Activated CD8-positive, alpha-beta memory T cell treated with anti-CD3 and anti-CD28 coated beads, Interleukin-2, amount 10 ng/mL, durations not matched to agents 7 days and 5 days (primary cell): Measurements from ENCODE around the gene ATXN1. TPM values are rescaled to one million over a fixed set of nuclear protein-coding genes. Genes with fewer than 3 reads are reported as not detected.

Experiments
- ATAC-seq: fragments of 150-1000 bp; cut with Tn5 transposase; one replicate; pipeline ENCODE4 v1.10.0; 2021; ENCODE audit warnings: moderate library complexity
- CTCF ChIA-PET: fragments of 350-600 bp; sonication (Branson Sonifier 250); formaldehyde crosslinking; loops from one replicate; lab custom pipeline; 2021; ENCODE audit warnings: antibody characterized with exemption; lab: Charles Lee
- DNase-seq: peaks from one replicate; pipeline ENCODE4 v3.0.0-alpha.2; 2020
- H3K27ac Mint-ChIP-seq: one replicate; pipeline ENCODE4 v1.8.0; 2021; ENCODE audit warnings: mild to moderate bottlenecking, mixed read lengths
- H3K27me3 Mint-ChIP-seq: one replicate; pipeline ENCODE4 v1.8.0; 2021; ENCODE audit warnings: mixed read lengths
- H3K36me3 Mint-ChIP-seq: one replicate; pipeline ENCODE4 v1.8.0; 2021; ENCODE audit warnings: mild to moderate bottlenecking, mixed read lengths
- H3K4me1 Mint-ChIP-seq: one replicate; pipeline ENCODE4 v1.8.0; 2021; ENCODE audit warnings: mixed read lengths
- H3K4me3 Mint-ChIP-seq: one replicate; pipeline ENCODE4 v1.8.0; 2021; ENCODE audit warnings: mild to moderate bottlenecking, moderate library complexity, mixed read lengths
- H3K9me3 Mint-ChIP-seq: one replicate; pipeline ENCODE4 v1.8.0; 2022; ENCODE audit warnings: low read depth, mixed read lengths
- total RNA-seq, 2 experiments: library from RNA; stranded (reverse); gene quantifications; one replicate each; pipeline ENCODE4 v1.2.3, GENCODE V29; 2021

ATXN1 gene
- total RNA-seq, 2 experiments from 2014 or later, result 84.6 to 117 TPM

DNA sequence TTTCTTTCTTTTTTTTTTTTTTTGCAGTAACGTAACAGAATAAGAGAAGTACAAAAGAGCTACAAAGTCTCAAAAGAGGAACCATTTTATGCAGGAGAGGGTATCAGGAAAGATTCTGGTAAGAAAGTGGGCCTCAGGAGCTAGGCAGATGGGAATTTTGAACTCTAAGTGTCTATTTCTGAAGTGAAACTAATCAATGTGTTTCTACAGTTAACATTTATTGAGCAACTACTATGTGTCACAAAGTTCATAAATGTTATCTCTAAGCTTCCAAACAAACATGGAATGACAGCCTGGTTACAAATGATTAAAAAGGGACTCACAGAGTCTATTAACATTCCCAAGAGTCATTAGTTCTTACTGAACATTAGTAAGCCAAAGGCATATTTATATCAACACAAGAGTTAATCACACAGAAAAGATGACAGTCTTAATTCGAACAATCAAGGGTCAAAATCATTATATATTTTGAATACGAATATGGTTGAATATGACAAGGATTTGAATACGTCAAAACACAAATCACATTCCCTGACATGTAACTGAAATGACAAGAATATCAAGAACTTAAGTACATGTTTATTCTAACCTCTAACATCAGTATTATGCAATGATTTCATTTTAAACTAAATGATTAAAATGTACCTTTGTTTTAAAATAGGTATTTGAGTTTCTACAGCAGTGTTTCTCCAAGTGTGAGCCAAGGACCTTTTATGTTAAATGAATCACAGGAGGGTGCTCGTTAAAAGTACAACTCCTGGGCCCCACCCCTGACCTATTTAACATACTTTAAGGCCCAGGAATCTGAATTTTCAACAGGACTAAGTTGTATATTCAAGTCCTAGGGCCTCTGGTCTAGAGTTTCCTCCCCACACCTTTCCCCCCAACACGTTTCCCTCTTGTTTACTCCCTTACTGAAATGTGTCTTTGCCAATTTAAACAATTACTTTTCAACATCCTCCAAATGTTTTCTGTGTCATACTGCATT lies 89.7 kb downstream of the ATXN1 start:
- peaks cover 74% of the 10 kb centered on the region for H3K4me1 Mint-ChIP-seq

DNA sequence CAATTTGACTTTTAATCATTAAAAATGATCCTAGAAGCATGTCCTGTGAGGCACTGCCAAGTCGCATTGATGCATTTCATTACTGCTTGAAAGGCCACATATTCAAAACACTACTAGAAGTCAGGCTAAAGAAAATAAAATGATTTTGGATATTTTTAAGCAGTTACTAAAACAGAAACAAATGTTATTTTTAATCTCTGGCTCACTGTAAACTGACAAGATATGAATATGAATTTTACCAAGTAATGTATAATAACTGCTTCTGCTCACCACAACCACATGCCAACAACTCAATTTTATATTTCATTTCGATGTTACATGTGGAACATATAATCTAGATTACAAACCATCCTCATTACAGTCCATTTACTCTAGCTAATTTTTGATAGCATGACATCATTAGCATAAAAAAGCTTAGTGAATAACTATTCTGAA lies 90.6 kb downstream of the ATXN1 start:
- DNase-seq (no peak), ATAC-seq (peak; percentile 8)
- H3K27ac Mint-ChIP-seq, result peak overlapping the region; percentile 97
- peaks cover 4% of the 10 kb centered on the region for H3K9me3 Mint-ChIP-seq
- CTCF ChIA-PET, result interaction anchor here (0.9 to 1.8 kb wide), 8 partner anchors 10 to 136 kb away, joined by 3 to 7 read pairs (median 3); partner anchors contain the start of gene ATXN1
- H3K27me3 Mint-ChIP-seq, result no peaks in the 10 kb centered on the region
- peaks cover 33% of the 10 kb centered on the region for H3K36me3 Mint-ChIP-seq
- peak overlapping the region; percentile 50 for H3K4me3 Mint-ChIP-seq
- H3K4me1 Mint-ChIP-seq, result peaks cover 70% of the 10 kb centered on the region

More for the DNA sequence above, 89.7 kb downstream of the ATXN1 start:
- CTCF ChIA-PET, result interaction anchor here (0.9 to 1.8 kb wide), 7 partner anchors 13 to 137 kb away, joined by 3 to 7 read pairs (median 3); partner anchors contain the start of gene ATXN1
- Mint-ChIP-seq H3K4me3 (peak overlapping the region; percentile 25), H3K27me3 (no peaks in the 10 kb centered on the region), H3K9me3 (no peaks in the 10 kb centered on the region), H3K36me3 (peaks cover 27% of the 10 kb centered on the region), H3K27ac (peak overlapping the region; percentile 97)
- no peak for DNase-seq
- ATAC-seq, result no peak

DNA sequence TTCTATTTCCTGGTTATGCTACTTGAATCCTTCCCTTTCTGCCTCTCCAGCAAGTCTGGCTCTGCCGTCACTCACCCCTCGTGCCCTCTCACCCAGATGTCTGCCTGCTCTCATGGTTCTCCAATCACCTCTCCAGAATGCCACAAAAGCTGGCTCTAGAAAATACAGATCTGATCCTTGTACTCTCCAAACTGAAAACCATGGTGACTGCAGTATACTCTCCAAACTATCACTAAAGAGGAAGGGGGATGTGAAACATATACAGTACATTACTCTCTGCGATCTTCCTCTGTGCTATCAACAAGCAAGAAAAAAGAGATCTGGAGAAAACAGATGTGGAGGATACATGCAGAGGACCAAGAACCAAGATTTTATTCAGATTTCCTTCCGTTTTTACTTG lies 91.1 kb downstream of the ATXN1 start:
- CTCF ChIA-PET, result interaction anchor here (0.9 to 1.5 kb wide), 4 partner anchors 11 to 136 kb away, joined by 3 to 7 read pairs (median 3); no protein-coding TSS in a partner anchor
- peaks cover 4% of the 10 kb centered on the region for H3K9me3 Mint-ChIP-seq
- peak overlapping the region; percentile 97 for H3K27ac Mint-ChIP-seq
- ATAC-seq, result peak; percentile 20
- DNase-seq, result no peak
- H3K4me1 Mint-ChIP-seq, result peaks cover 67% of the 10 kb centered on the region
- H3K36me3 Mint-ChIP-seq, result peaks cover 35% of the 10 kb centered on the region
- H3K4me3 Mint-ChIP-seq, result peak overlapping the region; percentile 50
- H3K27me3 Mint-ChIP-seq, result no peaks in the 10 kb centered on the region

DNA sequence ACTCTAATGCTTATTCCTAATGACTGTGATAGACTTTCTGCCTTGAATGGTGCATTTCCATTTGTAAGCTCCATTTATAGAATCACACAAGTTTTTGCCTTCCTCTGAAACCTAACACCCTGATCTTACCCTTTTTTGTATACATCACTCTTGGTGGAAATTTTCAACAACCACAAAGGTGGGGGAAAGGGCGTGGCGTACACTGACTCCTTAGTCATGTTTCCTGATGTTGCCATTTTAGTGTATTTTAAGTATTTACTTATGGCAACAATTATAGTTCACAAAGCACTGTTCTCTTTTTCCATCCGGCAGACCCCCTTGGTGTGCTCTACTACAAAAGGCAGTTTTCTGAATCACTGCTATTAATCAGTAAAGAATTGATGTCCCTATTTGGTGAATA lies 92.0 kb downstream of the ATXN1 start:
- Mint-ChIP-seq H3K4me1 (peaks cover 59% of the 10 kb centered on the region), H3K27me3 (no peaks in the 10 kb centered on the region), H3K27ac (peak overlapping the region; percentile 97), H3K4me3 (peak overlapping the region; percentile 51), H3K36me3 (peaks cover 39% of the 10 kb centered on the region), H3K9me3 (peaks cover 4% of the 10 kb centered on the region)
- DNase-seq (peak; percentile 92), ATAC-seq (peak; percentile 83)
- CTCF ChIA-PET, result interaction anchor here (1.1 to 1.6 kb wide), 5 partner anchors 12 to 92 kb away, joined by 3 to 8 read pairs (median 4); partner anchors contain the start of gene ATXN1

DNA sequence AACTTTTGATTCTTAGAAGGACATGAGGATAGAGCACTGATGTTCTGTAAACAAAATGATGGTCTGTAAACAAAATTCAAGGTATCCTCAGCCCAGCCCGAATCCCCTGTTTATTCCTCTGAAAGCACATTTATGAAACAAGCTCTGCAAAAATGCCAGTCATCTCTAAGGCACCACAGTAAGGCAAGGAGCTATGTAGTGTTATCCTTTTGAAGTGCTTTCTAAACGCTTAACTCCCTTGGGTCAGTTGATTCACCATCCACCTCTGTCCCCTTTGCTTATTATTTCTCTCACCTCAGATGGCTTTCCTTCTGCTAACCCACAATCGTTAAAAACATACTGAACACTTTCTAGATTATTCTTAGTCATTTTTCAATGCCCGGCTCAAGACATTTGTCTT lies 93.8 kb downstream of the ATXN1 start:
- peak overlapping the region; percentile 12 for H3K27ac Mint-ChIP-seq

DNA sequence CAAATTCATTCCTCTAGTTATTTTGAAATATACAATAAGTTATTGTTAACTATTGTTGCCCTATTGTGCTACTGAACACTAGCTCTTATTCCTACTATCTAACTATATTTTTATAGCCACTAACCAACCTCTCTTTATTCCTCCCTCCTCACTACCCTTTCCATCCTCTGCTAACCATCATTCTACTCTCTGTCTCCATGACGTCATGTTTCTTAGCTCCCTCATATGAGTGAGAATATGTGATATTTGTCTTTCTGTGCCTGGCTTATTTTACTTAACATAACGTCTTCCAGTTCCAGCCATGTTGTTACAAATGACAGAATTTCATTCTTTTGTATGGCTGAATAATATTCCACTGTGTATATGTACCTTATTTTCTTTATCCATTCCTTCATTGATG lies 95.3 kb downstream of the ATXN1 start:
- Mint-ChIP-seq H3K9me3 (peaks cover 13% of the 10 kb centered on the region), H3K4me3 (no peak overlapping the region), H3K4me1 (peaks cover 37% of the 10 kb centered on the region), H3K27ac (no peak overlapping the region), H3K36me3 (peaks cover 57% of the 10 kb centered on the region), H3K27me3 (no peaks in the 10 kb centered on the region)
- no peak for ATAC-seq
- CTCF ChIA-PET, result interaction anchor here (1.8 kb wide), 1 partner anchor 66 kb away, joined by 5 read pairs; no protein-coding TSS in a partner anchor
- DNase-seq, result no peak

More for the DNA sequence above, 93.8 kb downstream of the ATXN1 start:
- Mint-ChIP-seq H3K4me1 (peaks cover 51% of the 10 kb centered on the region), H3K36me3 (peaks cover 49% of the 10 kb centered on the region), H3K4me3 (no peak overlapping the region), H3K27me3 (no peaks in the 10 kb centered on the region), H3K9me3 (peaks cover 4% of the 10 kb centered on the region)
- ATAC-seq (no peak), DNase-seq (no peak)
- CTCF ChIA-PET, result interaction anchor here (1.0 to 1.8 kb wide), 3 partner anchors 64 to 156 kb away, joined by 3 to 5 read pairs (median 3); no protein-coding TSS in a partner anchor

DNA sequence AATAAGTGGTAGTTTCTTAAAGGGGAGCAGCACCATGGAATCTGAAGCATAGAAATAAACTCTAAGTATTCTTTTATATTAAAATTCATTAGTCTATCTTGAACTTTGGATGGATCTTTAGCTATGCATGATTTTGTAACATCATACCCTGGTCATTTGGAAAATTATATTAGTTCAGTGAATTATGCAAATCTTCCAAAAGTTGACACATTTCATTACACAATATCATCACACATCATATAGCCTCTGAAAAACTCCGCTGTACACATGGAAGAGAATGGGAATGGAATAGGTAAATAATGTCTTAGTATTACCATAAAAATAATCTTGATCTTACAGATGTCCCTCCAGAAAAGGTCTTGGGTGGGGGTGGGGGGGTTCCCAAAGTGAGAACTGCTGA lies 96.1 kb downstream of the ATXN1 start:
- peaks cover 13% of the 10 kb centered on the region for H3K9me3 Mint-ChIP-seq
- CTCF ChIA-PET, result no interaction called here
- DNase-seq, result no peak
- no peaks in the 10 kb centered on the region for H3K27me3 Mint-ChIP-seq
- no peak overlapping the region for H3K4me3 Mint-ChIP-seq
- peaks cover 59% of the 10 kb centered on the region for H3K36me3 Mint-ChIP-seq
- ATAC-seq, result no peak
- H3K4me1 Mint-ChIP-seq, result peaks cover 31% of the 10 kb centered on the region
- no peak overlapping the region for H3K27ac Mint-ChIP-seq

DNA sequence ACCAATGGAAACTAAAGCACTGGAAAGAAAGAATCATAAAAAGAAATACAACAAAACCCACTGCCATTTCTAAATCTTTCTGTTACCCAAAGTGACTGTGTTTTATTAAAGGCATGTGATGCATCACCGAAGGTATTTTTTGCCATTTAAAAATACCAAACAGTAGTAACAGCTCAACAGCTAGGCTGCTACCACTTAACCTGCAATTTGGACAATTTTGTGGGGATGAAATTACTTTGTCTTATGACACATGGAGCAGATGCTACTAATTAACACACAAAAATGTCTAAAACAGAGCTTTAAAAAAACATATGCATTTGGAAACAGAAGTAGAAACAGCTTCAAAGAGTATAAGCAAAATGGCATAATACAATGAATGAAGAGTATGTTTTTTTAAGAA lies 97.4 kb downstream of the ATXN1 start:
- H3K36me3 Mint-ChIP-seq, result peaks cover 56% of the 10 kb centered on the region
- peaks cover 31% of the 10 kb centered on the region for H3K4me1 Mint-ChIP-seq
- H3K27ac Mint-ChIP-seq, result no peak overlapping the region
- CTCF ChIA-PET, result interaction anchor here (1.3 kb wide), 1 partner anchor 26 kb away, joined by 3 read pairs; no protein-coding TSS in a partner anchor
- no peak for DNase-seq
- peaks cover 13% of the 10 kb centered on the region for H3K9me3 Mint-ChIP-seq
- ATAC-seq, result no peak
- no peak overlapping the region for H3K4me3 Mint-ChIP-seq
- no peaks in the 10 kb centered on the region for H3K27me3 Mint-ChIP-seq

DNA sequence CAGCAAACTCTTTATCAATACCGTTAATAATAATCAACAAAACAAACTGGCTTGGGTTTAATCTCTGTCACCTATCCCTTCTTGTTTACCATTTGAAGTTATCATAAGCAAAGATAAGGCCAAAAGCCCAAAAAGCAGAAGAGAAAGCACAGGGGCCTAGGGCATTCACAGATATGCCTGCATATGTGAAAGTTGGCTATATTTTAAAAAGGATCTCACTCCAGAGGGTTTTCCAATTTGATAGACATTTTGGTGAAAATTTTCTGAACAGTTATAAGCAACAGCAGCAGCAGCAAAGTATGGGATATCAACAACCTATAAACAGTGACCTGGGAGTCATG lies 101.1 kb downstream of the ATXN1 start:
- Mint-ChIP-seq H3K27ac (peak overlapping the region; percentile 85), H3K4me3 (peak overlapping the region; percentile 53), H3K4me1 (peaks cover 46% of the 10 kb centered on the region), H3K36me3 (peaks cover 45% of the 10 kb centered on the region), H3K9me3 (peaks cover 9% of the 10 kb centered on the region), H3K27me3 (no peaks in the 10 kb centered on the region)
- CTCF ChIA-PET, result interaction anchor here (1.1 to 1.2 kb wide), 2 partner anchors 9 to 30 kb away, joined by 3 read pairs; no protein-coding TSS in a partner anchor
- DNase-seq, result no peak
- ATAC-seq, result peak; percentile 7

DNA sequence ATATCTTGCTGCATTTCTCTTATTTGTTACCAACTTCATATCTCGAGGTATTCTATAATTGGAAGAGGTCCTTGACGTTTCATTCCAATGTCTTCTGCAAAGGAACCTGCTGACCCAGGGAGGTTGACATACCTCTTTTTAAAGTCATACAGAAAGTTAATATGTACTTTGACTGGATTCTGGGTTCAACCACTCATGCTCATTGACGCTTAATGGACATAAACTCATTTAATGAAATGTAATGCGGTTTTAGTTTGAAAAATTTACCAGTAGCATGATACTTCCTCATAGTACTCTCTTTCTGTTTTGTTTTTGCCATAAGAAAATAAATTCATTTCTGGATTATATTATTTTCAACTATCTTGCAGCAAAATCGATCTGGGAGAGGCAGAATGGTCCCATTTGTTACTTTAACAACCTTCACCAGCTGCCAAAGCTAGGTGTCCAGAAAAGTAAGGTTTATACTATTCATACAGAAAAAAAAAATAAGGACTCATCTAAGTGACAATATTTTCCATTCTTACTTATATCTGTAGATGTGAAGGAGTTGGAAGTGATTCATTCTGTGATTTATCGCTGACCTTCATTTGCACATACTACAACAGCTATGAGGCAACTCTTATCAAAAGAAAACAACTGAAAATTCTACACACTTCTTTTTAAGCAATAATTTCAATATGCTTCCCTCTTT lies 101.6 kb downstream of the ATXN1 start:
- Mint-ChIP-seq H3K27ac (peak overlapping the region; percentile 85), H3K4me3 (peak overlapping the region; percentile 53), H3K9me3 (peaks cover 9% of the 10 kb centered on the region), H3K4me1 (peaks cover 51% of the 10 kb centered on the region), H3K27me3 (no peaks in the 10 kb centered on the region), H3K36me3 (peaks cover 46% of the 10 kb centered on the region)
- CTCF ChIA-PET, result interaction anchor here (1.1 to 1.2 kb wide), 3 partner anchors 8 to 72 kb away, joined by 3 read pairs; no protein-coding TSS in a partner anchor
- no peak for DNase-seq
- ATAC-seq, result peak; percentile 52

DNA sequence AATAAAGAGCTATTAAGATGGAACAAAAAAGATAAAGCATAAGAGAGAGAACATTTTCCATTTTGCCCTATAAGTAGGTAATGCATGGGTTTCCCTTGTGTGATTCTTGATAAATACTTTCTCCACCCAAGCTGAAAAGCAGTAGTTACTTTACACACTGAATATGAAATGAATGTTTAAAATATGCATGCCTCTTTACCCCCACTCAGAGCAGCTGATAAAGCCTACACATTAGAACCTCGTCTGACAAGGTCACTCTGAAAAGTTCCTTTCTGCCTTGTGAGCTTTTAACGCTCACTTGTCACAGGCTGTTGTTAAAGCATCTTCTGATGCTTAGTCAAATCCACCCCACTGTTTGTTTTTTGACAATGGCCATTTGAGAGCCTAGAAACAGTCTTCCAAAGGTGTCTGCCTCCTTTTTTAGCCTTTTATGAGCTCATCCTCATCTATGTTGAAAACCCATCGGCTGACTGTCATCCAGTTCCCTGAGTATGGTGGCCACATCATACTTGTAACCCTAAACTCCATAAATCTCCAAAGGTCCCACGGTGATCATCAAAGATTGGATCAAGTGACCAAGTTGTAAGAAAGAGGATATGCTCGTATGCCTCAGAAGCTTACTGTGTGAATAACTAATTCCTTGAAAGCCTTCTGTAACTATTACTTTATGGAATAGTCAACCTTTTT lies 102.8 kb downstream of the ATXN1 start:
- Mint-ChIP-seq H3K36me3 (peaks cover 42% of the 10 kb centered on the region), H3K4me3 (peak overlapping the region; percentile 53), H3K27me3 (no peaks in the 10 kb centered on the region), H3K9me3 (peaks cover 9% of the 10 kb centered on the region), H3K27ac (peak overlapping the region; percentile 85), H3K4me1 (peaks cover 63% of the 10 kb centered on the region)
- no peak for DNase-seq
- CTCF ChIA-PET, result interaction anchor here (0.8 to 2.5 kb wide), 9 partner anchors 11 to 147 kb away, joined by 3 to 19 read pairs (median 6); partner anchors contain the start of gene ATXN1
- peak; percentile 6 for ATAC-seq

DNA sequence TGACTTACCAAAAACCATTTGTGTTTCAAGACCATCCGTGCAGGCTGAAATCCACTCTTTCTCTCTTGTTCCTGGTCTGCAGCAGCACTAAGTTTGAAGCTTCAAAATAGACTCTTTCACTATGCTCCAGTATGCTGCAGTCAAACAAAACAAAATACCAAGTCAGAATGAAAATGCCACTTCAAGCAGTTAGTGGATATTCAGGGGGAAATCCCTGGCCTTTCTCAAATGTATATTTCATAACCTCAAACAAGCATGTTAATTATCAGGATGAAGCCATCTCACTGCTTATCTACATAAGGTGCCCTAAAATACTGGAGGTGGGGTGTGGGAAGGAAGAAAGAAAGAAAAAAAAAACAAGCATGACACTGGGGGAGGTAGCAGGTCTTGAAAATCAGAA lies 103.5 kb downstream of the ATXN1 start:
- DNase-seq, result no peak
- peak overlapping the region; percentile 85 for H3K27ac Mint-ChIP-seq
- ATAC-seq, result peak; percentile 47
- H3K4me3 Mint-ChIP-seq, result peak overlapping the region; percentile 53
- H3K36me3 Mint-ChIP-seq, result peaks cover 45% of the 10 kb centered on the region
- CTCF ChIA-PET, result interaction anchor here (0.9 to 2.5 kb wide), 10 partner anchors 11 to 146 kb away, joined by 3 to 19 read pairs (median 6); partner anchors contain the start of gene ATXN1
- H3K27me3 Mint-ChIP-seq, result no peaks in the 10 kb centered on the region
- H3K4me1 Mint-ChIP-seq, result peaks cover 70% of the 10 kb centered on the region
- H3K9me3 Mint-ChIP-seq, result peaks cover 9% of the 10 kb centered on the region
